HG02870 (cell line): ENCODE results near the gene STX1A.
A peak's percentile ranks its signal among the peaks of the same experiment; 100 is the strongest.

Source experiments
- ATAC-seq: cut with Tn5 transposase; IDR thresholded peaks from one replicate; pipeline ENCODE4 v1.9.1; 2021; ENCODE audit warnings: mild to moderate bottlenecking, moderate library complexity; ENCODE audit not compliant: unreplicated experiment

Gene STX1A

DNA sequence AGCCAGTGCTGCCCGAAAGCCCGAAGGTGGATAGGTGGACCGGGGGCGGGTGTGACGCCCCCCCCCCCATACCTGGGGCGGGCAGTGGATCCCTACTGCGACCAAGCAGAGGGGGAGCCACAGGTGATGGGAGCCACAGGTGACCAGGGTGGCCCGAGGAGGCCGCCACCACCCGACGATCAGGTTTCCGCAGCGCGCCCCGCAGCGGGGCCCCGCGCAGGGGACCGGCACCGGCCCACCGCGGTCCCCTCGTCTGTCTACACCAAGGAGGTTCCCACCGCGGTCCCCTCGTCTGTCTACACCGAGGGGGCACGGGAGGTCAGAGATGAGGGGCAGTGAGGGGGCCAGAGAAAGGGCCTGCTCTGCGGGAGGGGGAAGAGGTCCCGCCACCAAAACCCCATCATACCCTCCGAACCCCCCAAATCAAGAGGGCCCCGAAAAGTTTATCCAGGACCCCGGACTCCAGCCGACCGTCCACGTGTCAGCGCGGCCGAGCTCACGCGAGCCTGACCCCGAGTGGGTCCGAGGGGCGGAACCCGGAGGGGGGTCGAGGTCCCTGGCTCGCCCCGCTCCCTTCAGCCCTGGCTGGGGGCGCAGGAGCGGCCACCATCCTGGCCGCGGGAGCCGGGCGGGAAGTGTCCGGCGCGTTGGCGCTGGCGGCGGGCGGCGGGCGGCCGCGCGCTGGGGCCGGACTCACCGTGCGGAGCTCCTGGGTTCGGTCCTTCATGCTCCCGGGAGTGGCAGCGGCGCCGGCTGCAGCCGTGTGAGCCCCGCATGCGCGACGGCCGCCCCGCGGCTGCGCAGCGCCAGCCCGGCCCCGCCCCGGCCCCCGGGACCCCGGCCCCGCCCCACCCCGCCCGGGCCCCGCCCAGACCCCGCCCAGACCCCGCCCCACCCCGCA is at the start of gene STX1A:
Gene STX1A, minus strand, starts transcription at position 765 of the 901 bp plus-strand sequence. Its CDS starts 38 bp downstream, at position 727.
- ATAC-seq: peak; percentile 62

- ATAC-seq: no peak
Observed at GRCh38 chr7:73768641-73769480, 49.4 kb upstream of the STX1A start.

DNA sequence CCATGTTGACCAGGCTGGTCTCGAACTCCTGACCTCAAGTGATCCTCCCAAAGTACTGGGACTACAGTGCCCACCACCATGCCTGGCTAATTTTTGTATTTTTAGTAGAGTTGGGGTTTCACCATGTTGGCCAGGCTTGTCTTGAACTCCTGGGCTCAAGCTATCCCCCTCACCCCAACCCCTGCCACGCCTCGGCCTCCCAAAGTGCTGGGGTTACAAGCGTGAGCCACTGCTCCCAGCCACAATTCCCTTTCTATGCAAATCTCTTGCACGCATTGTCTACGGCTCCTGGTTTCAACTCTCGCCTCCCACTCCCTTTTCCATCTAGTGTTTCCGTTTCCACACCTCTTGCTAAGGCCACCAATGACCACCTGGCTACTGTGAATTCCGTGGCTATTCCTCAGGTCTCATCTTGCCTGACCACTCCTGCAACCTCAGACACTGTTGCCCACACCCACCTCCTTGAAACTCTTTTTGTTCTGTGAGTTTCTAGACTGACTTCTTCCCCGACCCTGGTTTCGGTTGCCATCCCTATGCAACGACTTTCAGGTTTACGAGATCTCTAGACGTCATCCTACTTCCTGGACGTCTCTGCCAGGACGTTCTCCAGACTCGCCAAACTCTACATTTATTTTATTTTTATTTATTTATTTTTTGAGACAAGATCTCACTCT is 47.2 kb upstream of the STX1A start:
- ATAC-seq: no peak

GRCh38 chr7:73762659-73762999 is 43.2 kb upstream of the STX1A start:
- ATAC-seq: no peak

- no peak for ATAC-seq
Observed at GRCh38 chr7:73761854-73762658, 42.6 kb upstream of the STX1A start.

DNA sequence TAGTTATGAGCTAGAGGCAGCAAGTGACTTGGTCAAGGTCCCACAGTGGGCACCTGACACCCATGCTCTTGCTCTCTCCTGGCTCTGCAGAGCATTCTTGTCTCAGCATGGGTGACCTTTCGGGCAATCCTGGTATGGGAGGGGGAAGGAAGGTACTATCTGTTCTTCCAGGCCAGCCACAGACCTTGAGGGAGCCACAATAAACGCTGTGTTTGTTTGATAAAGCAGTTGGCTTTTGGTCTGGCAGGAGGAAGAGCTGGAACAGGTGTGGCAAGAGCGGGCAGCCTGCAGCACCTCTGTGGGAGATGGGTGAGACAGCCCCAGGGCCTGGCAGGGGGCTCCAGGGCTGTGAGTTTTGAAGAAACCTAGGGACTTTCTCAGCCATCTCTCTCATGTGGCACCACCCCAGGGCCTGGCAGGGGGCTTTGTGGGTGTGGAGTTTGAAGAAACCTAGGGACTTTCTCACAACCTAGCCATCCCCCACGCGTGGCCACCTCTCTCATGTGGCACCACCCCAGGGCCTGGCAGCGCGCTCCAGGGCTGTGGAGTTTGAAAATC is 39.2 kb upstream of the STX1A start:
- no peak for ATAC-seq

DNA sequence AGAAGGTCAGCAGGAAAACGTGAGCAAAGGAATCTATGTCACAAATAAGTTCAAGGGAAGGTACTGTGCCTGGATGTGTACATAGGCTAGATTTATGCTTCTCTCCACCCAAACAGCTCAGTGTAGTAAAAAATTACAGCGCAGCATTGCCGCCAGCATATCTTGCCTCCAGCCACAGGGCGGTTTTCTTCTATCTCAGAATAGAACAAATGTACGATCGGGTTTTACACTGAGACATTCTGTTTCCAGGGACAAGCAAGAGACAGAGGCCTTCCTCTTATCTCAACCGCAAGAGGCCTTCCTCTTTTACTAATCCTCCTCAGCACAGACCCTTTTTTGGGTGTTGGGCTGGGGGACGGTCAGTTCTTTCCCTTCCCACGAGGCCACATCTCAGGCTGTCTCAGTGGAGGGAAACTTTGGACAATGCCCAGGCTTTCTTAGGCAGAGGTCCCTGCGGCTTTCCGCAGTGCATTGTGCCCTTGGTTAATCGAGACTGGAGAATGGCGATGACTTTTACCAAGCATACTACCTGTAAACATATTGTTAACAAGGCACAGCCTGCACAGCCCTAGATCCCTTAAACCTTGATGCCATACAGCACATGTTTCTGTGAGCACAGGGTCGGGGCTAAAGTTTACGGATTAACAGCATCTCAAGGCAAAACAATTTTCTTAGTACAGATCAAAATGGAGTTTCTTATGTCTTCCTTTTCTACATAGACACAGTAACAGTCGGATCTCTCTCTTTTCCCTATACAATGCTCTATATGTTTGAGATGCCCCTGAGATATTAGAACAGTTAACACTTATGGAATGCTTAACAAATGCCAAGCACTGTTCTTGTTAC is 30.7 kb upstream of the STX1A start:
- no peak for ATAC-seq

DNA sequence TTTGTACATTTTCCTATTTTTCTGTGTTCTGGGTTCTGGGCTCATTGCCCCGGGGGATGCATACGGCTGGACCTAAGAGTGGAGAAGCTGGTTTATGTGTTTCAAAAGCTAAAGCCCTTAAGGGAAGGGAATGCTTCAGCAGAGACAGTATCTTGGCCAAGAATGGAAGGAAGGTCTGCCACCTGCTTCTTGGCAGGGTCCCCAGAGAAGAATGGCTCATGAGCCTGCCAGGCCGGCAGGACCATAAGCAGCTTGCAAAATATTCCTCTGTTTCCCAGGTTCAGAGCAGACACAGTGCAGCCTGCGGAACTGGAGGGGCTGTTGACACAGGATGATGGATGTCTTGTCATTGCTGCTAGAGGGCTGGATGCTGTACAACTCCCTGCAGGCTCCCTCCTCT is 26.9 kb upstream of the STX1A start:
- ATAC-seq: no peak

DNA sequence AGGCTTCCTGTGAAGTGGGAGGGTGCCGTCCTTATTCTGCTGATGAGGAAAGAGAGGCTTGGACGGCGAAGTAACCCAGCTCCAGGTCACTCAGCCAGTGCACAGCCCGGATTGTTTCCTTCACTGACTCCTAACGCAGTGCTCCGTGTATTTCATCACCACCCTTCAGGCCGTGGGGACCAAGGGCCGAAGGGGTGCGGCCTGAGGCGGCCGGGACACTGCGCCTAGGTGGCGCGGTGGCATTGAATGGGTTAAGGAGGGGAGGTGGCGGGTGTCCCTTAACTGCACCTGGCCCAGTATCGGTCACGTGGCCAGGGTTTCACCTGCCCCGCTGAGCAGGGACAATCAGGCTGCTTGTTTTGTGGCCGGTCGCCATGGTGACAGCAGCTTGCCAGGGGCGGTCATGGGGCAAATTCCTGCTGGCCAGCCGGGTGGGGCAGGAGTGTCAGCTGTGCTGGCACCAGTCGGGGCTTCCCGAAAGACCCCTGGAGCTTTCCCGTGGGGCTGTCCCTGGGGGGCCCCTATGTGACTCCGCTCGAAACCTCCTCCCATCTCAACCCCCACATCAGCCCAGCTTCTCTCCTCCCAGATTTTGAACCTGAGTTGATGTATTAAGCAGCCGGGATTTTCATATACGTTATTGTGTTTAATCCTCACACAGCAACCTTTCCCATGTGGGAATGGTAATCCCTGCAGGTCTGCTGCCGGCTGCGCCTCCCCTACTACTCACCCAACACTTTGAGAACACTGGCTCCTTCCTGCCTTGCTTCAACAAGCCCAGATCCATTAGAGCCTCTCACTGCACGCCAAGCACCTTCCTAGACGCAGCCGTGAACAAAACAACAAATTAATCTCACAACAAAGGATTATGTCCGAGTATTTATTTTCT is 23.5 kb upstream of the STX1A start:
- no peak for ATAC-seq

DNA sequence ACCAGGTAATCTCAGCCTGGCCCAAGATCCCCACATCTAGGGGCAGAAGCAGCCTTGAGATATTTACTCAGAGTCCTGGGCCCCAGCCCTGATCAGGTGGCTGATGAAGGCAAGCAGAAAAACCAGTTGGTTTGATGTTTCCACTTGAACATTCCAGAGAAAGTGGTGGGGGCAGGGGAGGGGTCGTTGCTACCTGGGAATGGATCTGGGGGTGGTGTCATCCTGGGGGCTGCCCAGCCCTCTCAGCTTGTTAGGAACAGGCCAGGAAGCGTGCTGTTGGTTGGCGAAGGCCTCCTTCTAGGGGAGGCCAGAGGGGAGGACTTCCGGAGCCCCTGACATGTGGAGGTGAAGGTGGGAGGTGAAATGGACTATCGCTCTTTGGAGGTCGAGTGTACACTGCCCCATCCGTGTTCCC is 22.9 kb upstream of the STX1A start:
- ATAC-seq: no peak

DNA sequence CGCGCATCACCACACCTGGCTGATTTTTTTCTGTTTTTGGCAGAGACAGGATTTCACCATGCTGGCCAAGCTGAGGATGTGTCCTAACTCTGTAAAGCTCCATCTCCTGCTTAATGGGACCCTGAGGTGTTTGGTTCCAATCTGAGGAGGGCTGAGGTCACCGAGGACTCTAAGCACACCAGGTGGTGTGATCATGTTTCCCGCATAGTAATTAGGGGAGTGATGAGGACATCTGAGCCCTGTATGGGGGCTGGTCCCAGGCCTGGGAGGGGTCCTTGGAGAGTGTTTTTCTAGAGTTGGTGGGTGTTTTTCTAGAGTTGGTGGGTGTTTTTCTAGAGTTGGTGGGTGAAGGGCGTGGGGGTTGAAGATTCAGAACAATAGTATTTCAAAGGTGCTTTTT is 22.1 kb upstream of the STX1A start:
- no peak for ATAC-seq

DNA sequence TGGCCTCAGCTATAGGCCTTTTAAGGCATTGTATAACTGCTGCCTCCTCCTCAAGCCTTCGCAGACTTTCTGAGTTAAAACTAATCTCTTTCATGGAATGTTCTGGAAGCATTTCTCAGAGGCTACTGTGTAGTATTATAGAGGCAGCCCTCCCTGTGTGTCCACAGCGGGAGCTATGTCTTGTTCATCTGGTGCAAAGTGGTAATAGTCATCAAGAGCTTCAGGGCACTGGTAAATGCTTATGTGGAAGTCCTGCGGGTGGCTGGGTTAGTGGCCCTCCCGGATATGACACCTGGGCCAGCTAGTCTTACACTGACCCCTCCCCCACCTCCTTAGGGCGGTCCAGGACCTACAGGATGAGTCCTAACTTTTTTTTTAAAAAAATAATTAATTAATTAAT is 21.3 kb upstream of the STX1A start:
- no peak for ATAC-seq

- ATAC-seq: no peak
Observed at GRCh38 chr7:73740212-73740611, 20.7 kb upstream of the STX1A start.

GRCh38 chr7:73739387-73739767 is 19.9 kb upstream of the STX1A start:
- no peak for ATAC-seq

- ATAC-seq: peak; percentile 82
Observed at GRCh38 chr7:73738612-73739386, 19.3 kb upstream of the STX1A start, which contains the start of gene ABHD11. TSS of gene ABHD11 (minus strand) at chr7:73738802. CDS start at chr7:73738770, 32 bp downstream.

DNA sequence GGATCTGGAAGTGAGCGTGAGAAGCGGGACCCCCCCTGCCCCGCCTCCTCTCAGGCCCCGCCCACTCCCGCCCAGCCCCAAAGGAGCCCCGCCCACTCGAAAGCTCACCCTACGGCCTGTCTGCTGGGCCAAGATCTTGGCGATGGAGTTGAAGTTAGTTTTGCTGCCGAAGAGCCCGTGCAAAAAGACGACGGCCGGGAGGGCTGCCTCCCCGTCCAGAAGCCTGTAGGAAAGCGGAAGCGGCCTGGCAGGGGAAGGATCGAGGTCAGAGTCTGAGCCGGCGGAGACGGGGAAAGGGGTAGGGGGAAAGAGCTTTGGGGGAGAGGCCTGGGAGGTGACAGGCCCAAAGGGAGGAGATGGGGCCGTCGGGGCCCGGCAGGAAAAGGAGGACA is 18.7 kb upstream of the STX1A start:
- ATAC-seq: peak; percentile 16

GRCh38 chr7:73737491-73738219 is 18.2 kb upstream of the STX1A start:
- no peak for ATAC-seq
